Fibroblast of the conjunctiva (primary cell): ENCODE results near the gene DNTT.
A peak's percentile ranks its signal among the peaks of the same experiment; 100 is the strongest.
"Not testable (repeated sequence)": the region's sequence is repeated elsewhere in the genome, so short reads cannot be mapped to it uniquely, and the experiment has no call there.

Experiments
- DNase-seq: peaks from one replicate; pipeline ENCODE4 v3.0.0-alpha.2; 2010; ENCODE audit warnings: low read depth

The DNTT gene

GRCh38 chr10:96276426-96276825 is 27.8 kb upstream of the DNTT start:
- no peak for DNase-seq

DNA sequence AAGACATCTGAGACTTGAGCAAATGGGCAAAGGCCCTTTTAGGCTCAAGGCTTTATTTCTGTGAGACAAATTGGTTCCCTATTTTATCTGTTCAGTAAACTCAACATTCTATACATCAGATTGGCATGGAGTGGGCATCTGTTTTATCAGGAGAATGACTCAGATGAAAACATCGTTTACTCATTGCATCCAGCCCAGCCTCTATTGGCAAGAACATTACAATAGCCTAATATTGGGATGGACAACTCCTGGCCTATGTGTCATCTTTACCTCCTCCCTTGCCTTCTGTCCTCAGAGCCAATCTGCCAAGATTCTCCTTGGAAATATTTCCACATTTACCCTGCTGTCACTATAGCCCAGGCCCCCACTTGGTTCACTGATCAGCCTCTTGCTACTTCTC is 27.4 kb upstream of the DNTT start:
- DNase-seq: no peak

DNA sequence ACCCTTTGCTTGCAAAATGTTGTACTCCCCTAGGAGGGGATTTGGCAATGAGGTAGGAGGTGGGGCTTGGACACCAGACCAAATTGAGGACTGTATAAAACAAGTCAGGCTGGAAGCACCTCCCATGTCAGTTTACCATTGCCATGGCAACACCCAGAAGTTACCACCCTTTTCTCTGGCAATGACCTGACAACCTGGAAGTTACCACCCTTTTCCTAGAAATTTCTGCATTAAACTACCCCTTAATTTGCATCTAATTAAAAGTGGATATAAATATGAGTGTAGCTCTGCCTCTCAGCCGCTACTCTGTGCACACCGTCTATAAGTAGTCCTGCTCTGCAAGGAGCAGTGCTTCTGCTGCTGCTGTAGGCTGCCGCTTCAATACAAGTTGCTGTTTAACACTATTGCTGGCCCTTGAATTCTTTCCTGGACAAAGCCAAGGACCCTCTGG is 25.0 kb upstream of the DNTT start:
- DNase-seq: no peak

DNA sequence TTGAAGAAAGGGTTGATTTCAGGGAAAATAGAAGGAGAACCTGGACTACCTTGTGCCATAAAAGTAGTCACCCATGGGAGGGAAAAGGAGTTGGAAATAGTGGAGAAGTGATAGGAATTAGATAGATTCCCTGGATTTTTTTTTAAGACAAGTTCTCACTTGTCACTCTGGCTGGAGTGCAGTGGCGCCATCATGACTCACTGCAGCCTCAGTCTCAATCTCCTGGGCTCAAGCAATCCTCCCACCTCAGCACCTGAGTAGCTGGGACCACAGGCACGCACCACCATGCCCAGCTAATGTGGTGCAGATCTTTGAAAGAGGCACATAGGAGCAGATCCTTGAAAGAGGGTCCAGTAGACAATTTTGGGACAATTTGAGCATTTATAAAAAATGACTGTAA is 23.4 kb upstream of the DNTT start:
- no peak for DNase-seq

GRCh38 chr10:96281444-96282029 is 22.7 kb upstream of the DNTT start:
- no peak for DNase-seq

DNA sequence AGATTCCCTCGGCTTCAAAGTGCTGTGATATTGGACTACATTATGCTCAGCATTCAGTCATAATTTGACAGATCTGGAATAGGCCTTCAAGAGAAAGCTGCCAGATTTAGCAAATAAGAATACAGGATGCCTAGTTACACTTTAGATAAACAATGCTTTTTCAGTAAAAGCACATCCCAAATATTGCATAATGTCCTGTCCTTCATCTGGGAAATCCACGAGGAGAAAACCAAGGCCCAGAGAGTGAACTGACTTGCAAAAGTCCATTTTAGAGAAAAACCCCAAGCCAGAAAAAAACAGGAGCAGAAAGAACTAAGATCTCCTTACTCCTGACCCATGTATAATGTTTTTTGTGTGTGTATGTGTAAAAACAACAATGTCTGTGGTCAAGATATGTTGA is 20.9 kb upstream of the DNTT start:
- DNase-seq: no peak

DNA sequence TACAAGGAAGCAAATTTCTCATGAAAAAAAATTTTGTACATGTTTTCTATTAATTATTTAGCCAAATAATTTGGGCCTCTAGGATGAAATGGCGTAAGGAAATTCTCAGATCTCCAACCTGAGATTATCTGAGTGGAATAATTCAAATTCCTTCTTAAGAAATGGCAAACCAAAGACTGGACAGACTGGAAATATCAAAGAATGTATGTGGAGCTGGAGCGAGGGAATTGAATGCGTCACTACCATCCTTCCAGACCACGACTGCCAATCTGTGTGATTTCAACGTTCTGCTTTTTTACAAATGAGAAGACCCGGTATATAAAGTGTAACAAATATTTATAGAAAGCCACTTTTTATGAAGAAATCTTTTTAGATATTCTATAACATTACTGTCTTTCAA is 20.5 kb upstream of the DNTT start:
- no peak for DNase-seq

- DNase-seq: no peak
Observed at GRCh38 chr10:96285331-96285752, 18.9 kb upstream of the DNTT start.

GRCh38 chr10:96287392-96288105 is 16.7 kb upstream of the DNTT start:
- DNase-seq: no peak

GRCh38 chr10:96288151-96288621 is 16.0 kb upstream of the DNTT start:
- no peak for DNase-seq

DNA sequence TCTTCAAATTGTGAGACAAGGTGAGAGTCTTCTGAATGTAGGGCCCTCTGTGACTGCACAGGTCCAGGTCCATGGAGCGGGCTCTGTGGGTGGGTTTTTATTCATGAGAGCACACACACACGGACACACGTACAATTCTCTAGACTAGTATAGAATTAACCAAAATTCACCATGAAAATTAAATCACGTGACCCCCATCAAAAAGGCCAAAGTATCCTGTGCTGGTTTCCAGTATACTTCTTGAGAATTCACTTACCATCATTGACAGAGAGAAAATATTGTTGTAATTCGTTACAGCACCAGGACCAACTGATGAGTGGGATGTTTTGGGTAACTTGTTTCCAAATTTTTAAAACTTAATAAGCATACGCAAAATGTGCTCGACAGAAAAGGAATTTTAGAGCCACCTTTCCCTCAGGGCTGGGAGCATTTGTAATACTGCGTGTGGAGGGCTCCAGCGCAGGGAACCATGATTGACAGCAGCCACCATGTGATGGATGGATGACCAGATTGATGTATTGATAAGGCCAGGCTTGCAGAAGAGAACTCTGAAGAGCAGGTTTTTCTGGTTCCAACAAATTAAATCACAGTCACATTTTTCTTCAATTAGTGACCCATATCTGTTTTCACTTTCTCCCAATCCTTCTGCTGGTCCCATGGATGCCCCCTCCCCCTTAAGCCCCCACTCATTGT is 14.9 kb upstream of the DNTT start:
- DNase-seq: no peak

- DNase-seq: no peak
Observed at GRCh38 chr10:96290368-96291133, 13.7 kb upstream of the DNTT start.

- peak; percentile 22 for DNase-seq
Observed at GRCh38 chr10:96292971-96293920, 11.0 kb upstream of the DNTT start.

DNA sequence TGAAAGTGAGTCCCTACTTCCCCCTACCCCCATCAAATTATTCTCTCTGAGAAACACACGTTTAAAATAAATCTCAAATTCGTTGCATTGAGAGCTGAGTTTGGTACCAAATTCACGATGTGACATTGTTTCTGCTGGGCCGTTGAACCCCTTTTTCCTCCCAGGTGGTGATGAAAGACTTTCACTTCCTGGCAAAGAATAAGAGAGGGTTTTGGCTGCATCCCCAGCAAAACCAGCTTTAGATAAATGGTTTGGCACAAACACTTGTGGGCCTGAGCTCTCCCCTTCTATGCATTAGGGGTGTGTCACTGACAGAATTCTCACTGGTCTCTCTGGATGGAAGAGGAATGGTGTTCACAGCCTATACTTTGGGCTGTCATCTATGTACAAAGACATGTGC is 8.8 kb upstream of the DNTT start:
- DNase-seq: no peak

DNA sequence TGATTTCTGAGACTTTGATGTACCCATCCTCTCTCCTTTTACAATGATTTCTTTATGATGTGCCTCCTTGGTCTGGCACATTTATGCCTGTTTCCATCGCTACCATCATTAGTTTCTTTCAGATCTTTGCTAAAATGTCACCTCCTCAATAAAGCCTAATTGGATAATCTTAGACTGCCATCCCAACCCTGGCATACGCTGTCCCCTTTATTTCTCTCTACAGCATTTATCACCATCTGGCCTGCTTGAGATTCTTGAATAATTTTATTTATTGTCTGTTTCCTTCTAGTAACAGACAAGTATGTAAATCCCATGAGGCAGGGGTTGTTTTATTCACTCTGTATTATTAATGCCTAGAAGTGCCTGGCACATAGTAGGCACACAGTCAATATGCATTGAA is 6.7 kb upstream of the DNTT start:
- no peak for DNase-seq

DNA sequence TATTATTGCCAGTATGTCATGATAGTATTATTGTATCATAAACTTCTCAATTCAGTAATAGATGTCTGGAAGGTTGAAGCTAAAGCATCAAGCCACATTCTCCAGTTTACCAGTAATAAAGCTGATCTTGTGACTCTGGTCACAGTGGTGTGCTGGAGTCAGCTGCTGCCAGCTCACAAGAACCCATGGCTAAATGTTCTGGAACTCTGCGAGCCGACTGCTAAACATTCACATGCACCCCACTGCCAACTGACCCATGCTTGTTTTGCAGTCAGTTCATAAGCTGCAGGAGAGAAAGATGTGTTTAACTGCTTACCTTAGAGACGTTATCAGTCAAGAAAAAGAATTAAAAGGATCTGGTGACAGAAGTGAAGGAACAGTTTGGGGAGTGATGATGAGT is 5.9 kb upstream of the DNTT start:
- DNase-seq: no peak

GRCh38 chr10:96299383-96299782 is 4.9 kb upstream of the DNTT start:
- DNase-seq: no peak

- DNase-seq: no peak
Observed at GRCh38 chr10:96301616-96302015, 2.6 kb upstream of the DNTT start.

GRCh38 chr10:96305019-96305418 is 785 bp downstream of the DNTT start:
- no peak for DNase-seq

DNA sequence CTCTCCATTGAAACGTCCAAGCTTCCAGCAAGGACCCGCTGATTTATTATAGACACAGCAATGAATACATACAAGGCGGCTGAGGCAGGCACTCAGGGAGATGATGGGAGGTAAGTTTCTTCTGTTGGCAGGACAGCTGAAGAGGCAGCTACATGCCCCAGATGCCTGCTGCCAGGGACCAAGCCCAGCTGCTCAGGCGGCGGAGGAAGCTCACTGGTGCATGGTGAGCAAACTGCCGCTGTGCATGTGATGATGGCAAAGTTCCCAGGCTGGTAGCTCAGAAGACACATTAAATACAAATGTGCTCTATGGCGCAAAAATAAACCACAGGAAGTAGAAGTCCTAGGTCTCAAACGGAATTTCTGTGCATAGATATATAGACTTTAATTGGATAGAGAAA is 2.3 kb downstream of the DNTT start:
- no peak for DNase-seq

DNA sequence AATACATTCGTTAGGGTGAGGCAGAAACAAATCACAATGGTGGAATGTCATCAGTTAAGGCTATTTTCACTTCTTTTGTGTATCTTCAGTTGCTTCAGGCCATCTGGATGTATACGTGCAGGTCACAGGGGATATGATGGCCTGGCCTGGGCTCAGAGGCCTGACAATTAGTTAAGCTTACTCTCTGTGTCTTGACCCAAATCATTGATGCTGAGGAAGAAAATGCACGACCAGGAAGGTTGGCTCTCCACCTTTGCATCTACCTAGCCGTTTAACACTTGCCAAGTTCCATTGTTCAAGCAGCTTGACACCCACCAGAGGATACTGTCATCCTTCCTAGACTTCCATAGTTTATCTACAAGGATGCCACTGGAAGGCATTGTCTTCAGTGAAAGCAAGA is 4.6 kb downstream of the DNTT start:
- DNase-seq: not testable (repeated sequence)
